RWPE1 (cell line): ENCODE data around the gene ZNF516.
A peak's percentile ranks its signal among the peaks of the same experiment; 100 is the strongest.

ENCODE experiments used
- CTCF ChIA-PET: fragments of 350-600 bp; sonication (Branson Sonifier 250); formaldehyde crosslinking; extraction: SDS; loops from one replicate; lab custom pipeline; 2021; lab: Yijun Ruan, JAX
- POLR2A ChIA-PET: fragments of 400-600 bp; formaldehyde crosslinking; extraction: SDS; loops from one replicate; lab custom pipeline; 2020; ENCODE audit warnings: antibody characterized with exemption; ENCODE audit not compliant: low non-redundant PET; lab: Yijun Ruan, JAX
- DNase-seq: peaks from one replicate; pipeline ENCODE4 v3.0.0; 2012; ENCODE audit warnings: low spot score
- H3K27ac ChIP-seq: fragments of 450-650 bp; 2 replicates; pipeline ENCODE4 v1.5.1; 2017
- TF ChIP-seq, protein P1 (sequence below): fragments of 450-650 bp; conservative IDR thresholded peaks from 2 replicates; pipeline ENCODE4 v1.5.1; 2017; ENCODE audit warnings: low read depth, mild to moderate bottlenecking

Gene ZNF516

DNA sequence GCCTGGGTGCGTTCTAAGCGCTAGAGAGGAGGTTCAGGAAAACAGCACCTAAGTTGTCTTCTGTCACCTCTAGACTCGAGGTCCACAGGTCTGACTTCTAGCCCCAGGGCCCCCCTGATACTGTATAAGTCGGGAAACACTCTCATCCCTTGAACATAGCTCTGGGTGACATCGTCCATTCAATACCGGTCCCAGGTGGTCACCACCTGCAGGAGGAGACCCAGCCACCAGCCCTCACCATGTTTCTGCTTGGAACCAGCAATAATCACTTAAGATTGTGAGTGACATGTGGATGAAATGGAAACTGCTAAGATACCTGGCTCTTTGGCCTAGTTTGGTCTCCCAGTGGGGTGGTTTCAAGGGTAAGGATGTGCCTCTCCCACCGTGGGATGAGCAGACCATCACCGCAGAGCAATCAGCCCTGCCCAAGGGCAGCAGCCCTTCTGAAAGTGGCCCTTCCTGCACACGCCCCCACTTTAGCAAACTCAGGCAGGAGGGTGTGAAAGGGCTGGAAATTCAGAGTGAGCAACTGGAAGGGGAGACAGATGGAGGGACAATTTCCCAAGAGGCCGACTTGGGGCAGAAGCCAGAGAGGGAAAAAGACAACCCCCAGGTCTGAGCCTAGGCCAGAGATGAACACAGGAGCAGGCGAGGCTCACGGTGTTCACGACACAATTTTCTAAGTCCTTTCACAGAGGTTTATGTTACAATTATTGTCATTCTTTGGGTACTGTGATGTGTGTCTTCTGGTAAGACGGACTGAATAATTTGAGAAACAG, 95.2 kb downstream of the ZNF516 start:
- ChIA-PET CTCF (interaction anchor here (0.6 to 2.3 kb wide), 6 partner anchors 11 to 310 kb away, joined by 3 to 10 read pairs (median 3); no protein-coding TSS in a partner anchor), POLR2A (no interaction called here)
- no peak overlapping the region for H3K27ac ChIP-seq
- TF ChIP-seq, protein P1, sequence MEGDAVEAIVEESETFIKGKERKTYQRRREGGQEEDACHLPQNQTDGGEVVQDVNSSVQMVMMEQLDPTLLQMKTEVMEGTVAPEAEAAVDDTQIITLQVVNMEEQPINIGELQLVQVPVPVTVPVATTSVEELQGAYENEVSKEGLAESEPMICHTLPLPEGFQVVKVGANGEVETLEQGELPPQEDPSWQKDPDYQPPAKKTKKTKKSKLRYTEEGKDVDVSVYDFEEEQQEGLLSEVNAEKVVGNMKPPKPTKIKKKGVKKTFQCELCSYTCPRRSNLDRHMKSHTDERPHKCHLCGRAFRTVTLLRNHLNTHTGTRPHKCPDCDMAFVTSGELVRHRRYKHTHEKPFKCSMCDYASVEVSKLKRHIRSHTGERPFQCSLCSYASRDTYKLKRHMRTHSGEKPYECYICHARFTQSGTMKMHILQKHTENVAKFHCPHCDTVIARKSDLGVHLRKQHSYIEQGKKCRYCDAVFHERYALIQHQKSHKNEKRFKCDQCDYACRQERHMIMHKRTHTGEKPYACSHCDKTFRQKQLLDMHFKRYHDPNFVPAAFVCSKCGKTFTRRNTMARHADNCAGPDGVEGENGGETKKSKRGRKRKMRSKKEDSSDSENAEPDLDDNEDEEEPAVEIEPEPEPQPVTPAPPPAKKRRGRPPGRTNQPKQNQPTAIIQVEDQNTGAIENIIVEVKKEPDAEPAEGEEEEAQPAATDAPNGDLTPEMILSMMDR, result no peak
- DNase-seq, result no peak

- H3K27ac ChIP-seq, result no peak overlapping the region
- TF ChIP-seq, protein P1, result peak; percentile 99
- POLR2A ChIA-PET, result no interaction called here
- peak; percentile 88 for DNase-seq
- CTCF ChIA-PET, result interaction anchor here (0.5 to 2.3 kb wide), 10 partner anchors 12 to 688 kb away, joined by 3 to 10 read pairs (median 3); no protein-coding TSS in a partner anchor
Measured at GRCh38 chr18:76398896-76399612, 96.0 kb downstream of the ZNF516 start.

DNA sequence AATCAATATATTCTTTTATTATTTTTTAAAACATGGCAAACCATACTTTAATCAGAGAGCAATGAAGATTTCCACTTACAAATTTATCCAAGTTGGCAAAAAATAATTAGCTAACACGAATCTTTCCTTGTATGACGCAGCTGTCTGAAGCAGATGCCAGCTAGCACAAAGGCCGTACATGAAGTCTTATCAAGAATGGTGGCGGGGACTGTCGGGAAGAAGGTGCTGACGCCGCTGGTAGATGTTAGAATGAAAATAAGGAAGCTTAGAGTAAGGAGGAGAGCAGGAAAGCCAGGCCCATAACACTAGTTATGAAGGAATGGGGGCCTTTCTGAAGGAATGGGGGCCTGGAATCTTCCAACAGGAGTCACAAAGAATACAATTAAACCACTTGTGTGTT, 96.7 kb downstream of the ZNF516 start:
- POLR2A ChIA-PET, result no interaction called here
- CTCF ChIA-PET, result interaction anchor here (0.5 to 2.3 kb wide), 5 partner anchors 32 to 430 kb away, joined by 3 to 10 read pairs (median 7); no protein-coding TSS in a partner anchor
- TF ChIP-seq, protein P1, result no peak
- no peak for DNase-seq
- H3K27ac ChIP-seq, result no peak overlapping the region

- CTCF ChIA-PET, result interaction anchor here (0.6 to 2.3 kb wide), 5 partner anchors 102 to 312 kb away, joined by 3 to 10 read pairs (median 3); no protein-coding TSS in a partner anchor
- no peak overlapping the region for H3K27ac ChIP-seq
- TF ChIP-seq, protein P1, result no peak
- POLR2A ChIA-PET, result no interaction called here
- DNase-seq, result no peak
Measured at GRCh38 chr18:76397631-76398030, 97.4 kb downstream of the ZNF516 start.

DNA sequence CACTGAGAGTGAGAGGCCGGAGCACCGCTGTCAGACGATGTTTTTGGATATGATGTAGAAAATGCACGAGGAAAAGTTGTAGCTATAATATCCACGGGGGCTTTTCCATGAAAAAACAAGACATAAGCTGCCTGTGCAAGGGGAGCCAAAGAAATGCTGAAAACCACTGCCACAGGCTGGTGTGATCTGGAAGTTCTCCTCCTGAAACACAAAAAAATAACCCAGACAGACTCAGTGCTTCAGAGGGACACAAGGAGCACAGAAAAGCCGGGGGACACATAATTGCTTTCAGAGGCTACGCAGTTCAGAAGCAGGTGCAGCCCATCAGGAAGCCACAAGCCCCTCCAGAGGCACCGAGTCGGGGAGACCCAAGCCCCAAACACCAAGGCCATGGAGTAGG, 98.2 kb downstream of the ZNF516 start:
- no peak overlapping the region for H3K27ac ChIP-seq
- DNase-seq, result no peak
- TF ChIP-seq, protein P1, result no peak
- CTCF ChIA-PET, result interaction anchor here (0.6 kb wide), 1 partner anchor 293 kb away, joined by 3 read pairs; no protein-coding TSS in a partner anchor
- POLR2A ChIA-PET, result no interaction called here

GRCh38 chr18:76395609-76396008, 99.4 kb downstream of the ZNF516 start:
- no peak overlapping the region for H3K27ac ChIP-seq
- POLR2A ChIA-PET, result no interaction called here
- TF ChIP-seq, protein P1, result no peak
- CTCF ChIA-PET, result no interaction called here
- no peak for DNase-seq
